ENCODE data around the gene CNGB1. TPM values are rescaled to one million over a fixed set of nuclear protein-coding genes. Genes with fewer than 3 reads are reported as not detected.
"Not testable (repeated sequence)": the region's sequence is repeated elsewhere in the genome, so short reads cannot be mapped to it uniquely, and the experiment has no call there.

The CNGB1 gene
- total RNA-seq, 4 donors from 2014 or later, result not detected

GRCh38 chr16:57858635-57859034 is 112.3 kb downstream of the CNGB1 start:
- TF ChIP-seq POLR2A (IDR thresholded peaks at IDR 0.05), result no peak
- no peak for TF ChIP-seq CTCF (IDR thresholded peaks at IDR 0.05)
- Histone ChIP-seq H3K4me1 (no peaks in the 10 kb centered on the region), H3K4me3 (no peak overlapping the region), H3K36me3 (no peaks in the 10 kb centered on the region), H3K9me3 (peaks cover 0 to 6% of the 10 kb centered on the region in 2 donors), H3K27ac (no peak overlapping the region), H3K27me3 (no peaks in the 10 kb centered on the region)
- intact Hi-C loops (cut with DNase I; ENCODE audit: low total_unique reads), result no loop called here
- DNase-seq, result no peak

- intact Hi-C loops (cut with DNase I; ENCODE audit: low total_unique reads); H3K27ac ChIP-seq; H3K4me3 ChIP-seq; H3K4me1 ChIP-seq; H3K36me3 ChIP-seq; DNase-seq; H3K9me3 ChIP-seq; H3K27me3 ChIP-seq: not testable (repeated sequence)
These were observed 112.9 kb downstream of the CNGB1 start for GRCh38 chr16:57857991-57858390.

- no peaks in the 10 kb centered on the region for H3K4me1 ChIP-seq
- intact Hi-C loops (cut with DNase I; ENCODE audit: low total_unique reads), result no loop called here
- no peak for DNase-seq
- no peaks in the 10 kb centered on the region for H3K36me3 ChIP-seq
- H3K9me3 ChIP-seq, result peaks cover 0 to 6% of the 10 kb centered on the region in 2 donors
- TF ChIP-seq POLR2A (IDR thresholded peaks at IDR 0.05) (no peak), CTCF (IDR thresholded peaks at IDR 0.05) (no peak)
- no peaks in the 10 kb centered on the region for H3K27me3 ChIP-seq
- H3K27ac ChIP-seq, result no peak overlapping the region
- H3K4me3 ChIP-seq, result no peak overlapping the region
These were observed 115.7 kb downstream of the CNGB1 start for GRCh38 chr16:57855188-57855587.

GRCh38 chr16:57852189-57852588 is 118.7 kb downstream of the CNGB1 start:
- no peak for TF ChIP-seq POLR2A (IDR thresholded peaks at IDR 0.05)
- TF ChIP-seq CTCF (IDR thresholded peaks at IDR 0.05), result no peak
- peaks cover 0 to 6% of the 10 kb centered on the region in 2 donors for H3K9me3 ChIP-seq
- no peaks in the 10 kb centered on the region for H3K4me1 ChIP-seq
- H3K27ac ChIP-seq, result no peak overlapping the region
- DNase-seq, result no peak
- H3K27me3 ChIP-seq, result no peaks in the 10 kb centered on the region
- no peak overlapping the region for H3K4me3 ChIP-seq
- no peaks in the 10 kb centered on the region for H3K36me3 ChIP-seq
- intact Hi-C loops (cut with DNase I; ENCODE audit: low total_unique reads), result no loop called here

- TF ChIP-seq CTCF (IDR thresholded peaks at IDR 0.05) (no peak), POLR2A (IDR thresholded peaks at IDR 0.05) (no peak)
- no peak overlapping the region for H3K4me3 ChIP-seq
- H3K36me3 ChIP-seq, result no peaks in the 10 kb centered on the region
- H3K27me3 ChIP-seq, result no peaks in the 10 kb centered on the region
- H3K4me1 ChIP-seq, result no peaks in the 10 kb centered on the region
- DNase-seq, result no peak
- no peaks in the 10 kb centered on the region for H3K9me3 ChIP-seq
- intact Hi-C loops (cut with DNase I; ENCODE audit: low total_unique reads), result no loop called here
- no peak overlapping the region for H3K27ac ChIP-seq
These were observed 122.7 kb downstream of the CNGB1 start for GRCh38 chr16:57848181-57848580.

- not testable (repeated sequence) for H3K27ac ChIP-seq
These were observed 124.0 kb downstream of the CNGB1 start for GRCh38 chr16:57846931-57847330.

More at GRCh38 chr16:57846931-57847330, 124.0 kb downstream of the CNGB1 start:
- H3K9me3 ChIP-seq; intact Hi-C loops (cut with DNase I; ENCODE audit: low total_unique reads); H3K36me3 ChIP-seq; H3K4me3 ChIP-seq; H3K27me3 ChIP-seq; DNase-seq; H3K4me1 ChIP-seq: not testable (repeated sequence)

Data from uterus (tissue), 4 donors.